ENCODE results near the gene ZNF653.

The ZNF653 gene

GRCh38 chr19:11505504-11506100 lies at the start of gene ZNF653:
TSS of gene ZNF653 (minus strand) at chr19:11505839. CDS start at chr19:11505786, 53 bp downstream.
- intact Hi-C loops (cut with DNase I): loop anchor here (5.0 kb wide), 1 partner anchor 52 kb away; the partner anchor contains the start of gene ELOF1

GRCh38 chr19:11555246-11555645 lies 49.6 kb upstream of the ZNF653 start:
- DNase-seq: peak in 11 of 42 donors; percentile 10 to 55 (median 30)
- intact Hi-C loops (cut with DNase I): loop anchor here (5.0 kb wide), 1 partner anchor 48 kb away; the partner anchor contains the start of gene ZNF653

More at GRCh38 chr19:11505504-11506100, at the start of gene ZNF653:
- peak; percentile 80 to 96 (median 90) for DNase-seq

- intact Hi-C loops (cut with DNase I): no loop called here
- no peak for DNase-seq
Observed at GRCh38 chr19:11554160-11554559, 48.5 kb upstream of the ZNF653 start.

GRCh38 chr19:11552666-11553372 lies 47.2 kb upstream of the ZNF653 start:
- intact Hi-C loops (cut with DNase I): no loop called here
- DNase-seq: no peak

- DNase-seq: peak in 1 of 42 donors; percentile 22
- intact Hi-C loops (cut with DNase I): no loop called here
Observed at GRCh38 chr19:11551603-11552235, 46.1 kb upstream of the ZNF653 start.

- DNase-seq: no peak
- intact Hi-C loops (cut with DNase I): no loop called here
Observed at GRCh38 chr19:11550265-11550664, 44.6 kb upstream of the ZNF653 start.

GRCh38 chr19:11549386-11549953 lies 43.8 kb upstream of the ZNF653 start:
- intact Hi-C loops (cut with DNase I): no loop called here
- DNase-seq: no peak

GRCh38 chr19:11547929-11548700 lies 42.5 kb upstream of the ZNF653 start:
- intact Hi-C loops (cut with DNase I): no loop called here
- no peak for DNase-seq

GRCh38 chr19:11541238-11541637 lies 35.6 kb upstream of the ZNF653 start:
- intact Hi-C loops (cut with DNase I): no loop called here
- no peak for DNase-seq

GRCh38 chr19:11540645-11541044 lies 35.0 kb upstream of the ZNF653 start:
- intact Hi-C loops (cut with DNase I): no loop called here
- no peak for DNase-seq

- DNase-seq: no peak
- intact Hi-C loops (cut with DNase I): no loop called here
Observed at GRCh38 chr19:11539495-11540365, 34.1 kb upstream of the ZNF653 start.

- DNase-seq: no peak
- intact Hi-C loops (cut with DNase I): no loop called here
Observed at GRCh38 chr19:11538232-11539036, 32.8 kb upstream of the ZNF653 start, which contains the start of gene CNN1. TSS of gene CNN1 (plus strand) at chr19:11538851. CDS start at chr19:11538928, 77 bp downstream.

- DNase-seq: peak; percentile 72 to 95 (median 88)
- intact Hi-C loops (cut with DNase I): no loop called here
Observed at GRCh38 chr19:11535792-11536595, 30.4 kb upstream of the ZNF653 start.

GRCh38 chr19:11534948-11535347 lies 29.3 kb upstream of the ZNF653 start:
- intact Hi-C loops (cut with DNase I): no loop called here
- no peak for DNase-seq

- DNase-seq: no peak
- intact Hi-C loops (cut with DNase I): no loop called here
Observed at GRCh38 chr19:11534538-11534937, 28.9 kb upstream of the ZNF653 start.

- peak; percentile 85 to 97 (median 92) for DNase-seq
- intact Hi-C loops (cut with DNase I): no loop called here
Observed at GRCh38 chr19:11530432-11530831, 24.8 kb upstream of the ZNF653 start.
